Endodermal cell (in vitro differentiated cells): ENCODE results near the gene EFNA2. TPM values are rescaled to one million over a fixed set of nuclear protein-coding genes. Genes with fewer than 3 reads are reported as not detected.

Experiments
- DNase-seq: peaks from one replicate; pipeline ENCODE4 v3.0.0-alpha.2; 2017
- H3K27ac ChIP-seq: 2 replicates; pipeline ENCODE4 v1.5.1; 2013; ENCODE audit warnings: mild to moderate bottlenecking, low read depth, low read length, moderate library complexity
- H3K27me3 ChIP-seq: 2 replicates; pipeline ENCODE4 v1.6.1; 2013; ENCODE audit warnings: mild to moderate bottlenecking, low read length, moderate library complexity; ENCODE audit not compliant: insufficient read depth, control insufficient read depth, poor library complexity, severe bottlenecking
- H3K36me3 ChIP-seq: 2 replicates; pipeline ENCODE4 v1.7.0; 2013; ENCODE audit warnings: mild to moderate bottlenecking, low read length, moderate library complexity; ENCODE audit not compliant: control insufficient read depth, insufficient read depth
- H3K4me1 ChIP-seq: one replicate; pipeline ENCODE4 v1.7.0; 2013; ENCODE audit warnings: low read length; ENCODE audit not compliant: control insufficient read depth, insufficient read depth
- H3K4me3 ChIP-seq: 2 replicates; pipeline ENCODE4 v1.5.1; 2013; ENCODE audit warnings: mild to moderate bottlenecking, low read length, moderate library complexity
- H3K9ac ChIP-seq: 2 replicates; pipeline ENCODE4 v1.6.1; 2013; ENCODE audit warnings: mild to moderate bottlenecking, low read length, moderate library complexity; ENCODE audit not compliant: poor library complexity, severe bottlenecking; ENCODE audit errors: extremely low read depth
- H3K9me3 ChIP-seq: 2 replicates; pipeline ENCODE4 v1.6.1; 2013; ENCODE audit warnings: mild to moderate bottlenecking, low read length, moderate library complexity; ENCODE audit not compliant: control insufficient read depth
- H3K27ac Mint-ChIP-seq: 2 replicates; pipeline ENCODE4 v1.8.0; 2020; ENCODE audit warnings: mixed read lengths
- H3K27me3 Mint-ChIP-seq: 2 replicates; pipeline ENCODE4 v1.8.0; 2021; ENCODE audit warnings: mild to moderate bottlenecking, mixed read lengths; ENCODE audit not compliant: insufficient read depth
- H3K36me3 Mint-ChIP-seq: 2 replicates; pipeline ENCODE4 v1.8.0; 2020; ENCODE audit warnings: low read depth, mixed read lengths
- H3K4me1 Mint-ChIP-seq: 2 replicates; pipeline ENCODE4 v1.8.0; 2020; ENCODE audit warnings: mixed read lengths
- H3K4me3 Mint-ChIP-seq: 2 replicates; pipeline ENCODE4 v1.8.0; 2020; ENCODE audit warnings: mild to moderate bottlenecking, moderate library complexity, mixed read lengths
- H3K9me3 Mint-ChIP-seq: 2 replicates; pipeline ENCODE4 v1.8.0; 2020; ENCODE audit warnings: mild to moderate bottlenecking, mixed read lengths
- CTCF ChIP-seq: fragments of 200-600 bp; sonication (generic); conservative IDR thresholded peaks from 2 replicates; pipeline ENCODE4 v1.5.0; 2021; ENCODE audit warnings: antibody characterized with exemption, mild to moderate bottlenecking
- WGBS, 2 experiments: methylation state at CpG; one replicate each; pipeline versions ENCODE4 v1.1.5 to v1.1.7; 2013; ENCODE audit warnings: missing lambda C conversion rate in 2 of 2, mixed read lengths in 1 of 2; ENCODE audit not compliant: insufficient coverage in 1 of 2, insufficient read length in 1 of 2; 5-methylcytosine and 5-hydroxymethylcytosine counted together
- total RNA-seq, 2 donors: library from RNA; stranded (reverse); fragmentation: NEBNext Ultra II Directional in 1 of 2; extraction: Animal tissue kit (Norgen Biotek cat#: 25700) in 1 of 2; gene quantifications; 2 replicates in 1 of 2; 3 replicates in 1 of 2; pipeline ENCODE4 v1.2.1, GENCODE V29; 2021

The EFNA2 gene
- total RNA-seq, 2 donors from 2014 or later = 28.6 to 30.7 TPM

- WGBS, 2 experiments = 52 to 67% methylated on average over 15 to 27 of the region's 28 CpGs
- Mint-ChIP-seq H3K27ac (peak overlapping the region; percentile 94), H3K27me3 (peaks cover under 1% of the 10 kb centered on the region), H3K4me1 (peaks cover 43% of the 10 kb centered on the region), H3K9me3 (no peaks in the 10 kb centered on the region), H3K4me3 (peak overlapping the region; percentile 70), H3K36me3 (peaks cover 15% of the 10 kb centered on the region)
- Histone ChIP-seq H3K36me3 (peaks cover 15% of the 10 kb centered on the region), H3K9me3 (no peaks in the 10 kb centered on the region), H3K9ac (peak overlapping the region; percentile 85), H3K4me3 (peak overlapping the region; percentile 84), H3K27ac (peak overlapping the region; percentile 35), H3K27me3 (no peaks in the 10 kb centered on the region), H3K4me1 (peaks cover 24% of the 10 kb centered on the region)
- no peak for TF ChIP-seq CTCF
- DNase-seq = peak; percentile 77
Measured at GRCh38 chr19:1261798-1262622, 23.7 kb upstream of the EFNA2 start.

GRCh38 chr19:1262623-1263123 lies 23.0 kb upstream of the EFNA2 start:
- H3K9me3 ChIP-seq = no peaks in the 10 kb centered on the region
- no peak overlapping the region for H3K9ac ChIP-seq
- Mint-ChIP-seq H3K36me3 (peaks cover 11% of the 10 kb centered on the region), H3K9me3 (no peaks in the 10 kb centered on the region), H3K27ac (no peak overlapping the region), H3K27me3 (peaks cover 7% of the 10 kb centered on the region), H3K4me1 (peaks cover 42% of the 10 kb centered on the region), H3K4me3 (peak overlapping the region; percentile 70)
- peaks cover 11% of the 10 kb centered on the region for H3K36me3 ChIP-seq
- peak; percentile 83 for DNase-seq
- H3K27me3 ChIP-seq = peaks cover 6% of the 10 kb centered on the region
- peak overlapping the region; percentile 84 for H3K4me3 ChIP-seq
- WGBS, 2 experiments = 30 to 60% methylated on average over 5 to 21 of the region's 21 CpGs
- H3K4me1 ChIP-seq = peaks cover 28% of the 10 kb centered on the region
- H3K27ac ChIP-seq = peak overlapping the region; percentile 35
- TF ChIP-seq CTCF = no peak

- Mint-ChIP-seq H3K4me3 (peak overlapping the region; percentile 70), H3K36me3 (peaks cover 7% of the 10 kb centered on the region), H3K9me3 (no peaks in the 10 kb centered on the region), H3K27ac (no peak overlapping the region), H3K27me3 (peaks cover 12% of the 10 kb centered on the region), H3K4me1 (peaks cover 38% of the 10 kb centered on the region)
- Histone ChIP-seq H3K36me3 (peaks cover 7% of the 10 kb centered on the region), H3K9me3 (no peaks in the 10 kb centered on the region), H3K27me3 (peaks cover 9% of the 10 kb centered on the region), H3K27ac (no peak overlapping the region), H3K9ac (no peak overlapping the region), H3K4me3 (no peak overlapping the region), H3K4me1 (peaks cover 28% of the 10 kb centered on the region)
- 99 to 100% methylated on average over 1 to 5 of the region's 5 CpGs for WGBS, 2 experiments
- no peak for TF ChIP-seq CTCF
- DNase-seq = no peak
Measured at GRCh38 chr19:1263188-1263587, 22.5 kb upstream of the EFNA2 start.
